Common myeloid progenitor, CD34-positive (primary cell): Measurements from ENCODE around the gene ZMYND8.
"Not testable (repeated sequence)": the region's sequence is repeated elsewhere in the genome, so short reads cannot be mapped to it uniquely, and the experiment has no call there.

Experiments used
- CTCF ChIA-PET: fragments of 350-600 bp; sonication (Branson Sonifier 250); formaldehyde crosslinking; loops from one replicate; lab custom pipeline; 2021; ENCODE audit warnings: antibody characterized with exemption; lab: Charles Lee
- POLR2A ChIA-PET: fragments of 350-600 bp; sonication (Branson Sonifier 250); formaldehyde crosslinking; loops from one replicate; lab custom pipeline; 2021; ENCODE audit warnings: antibody characterized with exemption; lab: Charles Lee
- DNase-seq, 3 donors: peaks; one replicate each; pipeline versions ENCODE4 v3.0.0 to v3.0.0-alpha.2; 2013
- H3K27ac ChIP-seq, 2 experiments: 1 replicate in 1 of 2; 2 replicates in 1 of 2; pipeline ENCODE4 v1.7.0; 2013; ENCODE audit warnings: inconsistent platforms in 2 of 2, low read length in 2 of 2, mild to moderate bottlenecking in 2 of 2, low read depth in 1 of 2, moderate library complexity in 1 of 2; ENCODE audit not compliant: severe bottlenecking in 2 of 2, insufficient read depth in 1 of 2, poor library complexity in 1 of 2
- H3K27me3 ChIP-seq, 5 experiments: replicated peaks in 2 of 5; 1 replicate in 3 of 5; 2 replicates in 2 of 5; pipeline versions ENCODE4 v1.6.1 to v1.7.0; 2013; ENCODE audit warnings: low read length in 4 of 5, mild to moderate bottlenecking in 2 of 5, moderate library complexity in 2 of 5, inconsistent platforms in 1 of 5; ENCODE audit not compliant: insufficient read depth in 5 of 5, control insufficient read depth in 4 of 5
- H3K36me3 ChIP-seq, 4 experiments: 1 replicate in 2 of 4; 2 replicates in 2 of 4; pipeline versions ENCODE4 v1.6.1 to v1.7.0; 2013; ENCODE audit warnings: low read length in 3 of 4, control low read depth in 1 of 4, mild to moderate bottlenecking in 1 of 4; ENCODE audit not compliant: control insufficient read depth in 4 of 4, insufficient read depth in 4 of 4
- H3K4me1 ChIP-seq, 4 experiments: 1 replicate in 3 of 4; 2 replicates in 1 of 4; pipeline versions ENCODE4 v1.6.1 to v1.7.1; 2013; ENCODE audit warnings: low read length in 3 of 4, mild to moderate bottlenecking in 3 of 4, control low read depth in 1 of 4, inconsistent platforms in 1 of 4, moderate library complexity in 1 of 4; ENCODE audit not compliant: control insufficient read depth in 4 of 4, insufficient read depth in 4 of 4; ENCODE audit errors: control extremely low read depth in 1 of 4
- H3K4me3 ChIP-seq, 7 experiments: 1 replicate in 4 of 7; 2 replicates in 3 of 7; pipeline versions ENCODE4 v1.5.1 to v1.7.0; 2013; ENCODE audit warnings: mild to moderate bottlenecking in 7 of 7, low read length in 6 of 7, moderate library complexity in 6 of 7, inconsistent platforms in 2 of 7, low read depth in 2 of 7, control low read depth in 1 of 7; ENCODE audit not compliant: insufficient read depth in 4 of 7, control insufficient read depth in 1 of 7; ENCODE audit errors: extremely low read depth in 1 of 7
- H3K9me3 ChIP-seq, 5 experiments: 1 replicate in 4 of 5; 2 replicates in 1 of 5; pipeline versions ENCODE4 v1.6.1 to v1.7.1; 2013; ENCODE audit warnings: low read length in 4 of 5, mild to moderate bottlenecking in 2 of 5, inconsistent platforms in 1 of 5, low read depth in 1 of 5, moderate library complexity in 1 of 5; ENCODE audit not compliant: control insufficient read depth in 4 of 5, insufficient read depth in 2 of 5; ENCODE audit errors: control extremely low read depth in 1 of 5
- WGBS: methylation state at CpG from one replicate; pipeline ENCODE4 v1.1.5; 2013; ENCODE audit not compliant: insufficient coverage; 5-methylcytosine and 5-hydroxymethylcytosine counted together

ZMYND8 gene

GRCh38 chr20:47245166-47245565 lies 111.3 kb downstream of the ZMYND8 start:
- CTCF ChIA-PET = interaction anchor here (1.4 kb wide), 1 partner anchor 13 kb away, joined by 3 read pairs; no protein-coding TSS in a partner anchor
- H3K4me3 ChIP-seq, H3K27ac ChIP-seq, DNase-seq, H3K27me3 ChIP-seq, POLR2A ChIA-PET, H3K4me1 ChIP-seq, H3K9me3 ChIP-seq: not testable (repeated sequence)
- WGBS = 100% methylated on average over 9 of the region's 11 CpGs
- peaks cover 32 to 86% (median 66%) of the 10 kb centered on the region in 4 experiments for H3K36me3 ChIP-seq

GRCh38 chr20:47244451-47244850 lies 112.0 kb downstream of the ZMYND8 start:
- DNase-seq = no peak
- Histone ChIP-seq H3K9me3 (no peaks in the 10 kb centered on the region), H3K36me3 (peaks cover 32 to 83% (median 63%) of the 10 kb centered on the region in 4 experiments), H3K4me3 (no peak overlapping the region), H3K27ac (no peak overlapping the region), H3K4me1 (no peaks in the 10 kb centered on the region), H3K27me3 (no peaks in the 10 kb centered on the region)
- WGBS = 92% methylated on average over 2 of the region's 3 CpGs
- ChIA-PET POLR2A (no interaction called here), CTCF (interaction anchor here (1.4 kb wide), 1 partner anchor 14 kb away, joined by 3 read pairs; no protein-coding TSS in a partner anchor)

- Histone ChIP-seq H3K4me1 (no peaks in the 10 kb centered on the region), H3K27me3 (no peaks in the 10 kb centered on the region), H3K36me3 (peaks cover 31 to 83% (median 61%) of the 10 kb centered on the region in 4 experiments), H3K9me3 (no peaks in the 10 kb centered on the region), H3K4me3 (no peak overlapping the region), H3K27ac (no peak overlapping the region)
- WGBS = 90% methylated on average over 2 of the region's 3 CpGs
- POLR2A ChIA-PET = no interaction called here
- CTCF ChIA-PET = interaction anchor here (1.4 to 1.5 kb wide), 2 partner anchors 15 to 140 kb away, joined by 3 read pairs; no protein-coding TSS in a partner anchor
- DNase-seq = no peak
Measured at GRCh38 chr20:47243532-47244305, 112.8 kb downstream of the ZMYND8 start.

- WGBS = 100% methylated on average over 1 of the region's 4 CpGs
- Histone ChIP-seq H3K27me3 (no peaks in the 10 kb centered on the region), H3K9me3 (no peaks in the 10 kb centered on the region), H3K36me3 (peaks cover 29 to 82% (median 57%) of the 10 kb centered on the region in 4 experiments), H3K4me1 (no peaks in the 10 kb centered on the region), H3K27ac (no peak overlapping the region), H3K4me3 (no peak overlapping the region)
- CTCF ChIA-PET = interaction anchor here (0.8 to 1.5 kb wide), 4 partner anchors 22 to 421 kb away, joined by 3 read pairs; no protein-coding TSS in a partner anchor
- no peak for DNase-seq
- POLR2A ChIA-PET = no interaction called here
Measured at GRCh38 chr20:47243003-47243402, 113.5 kb downstream of the ZMYND8 start.

GRCh38 chr20:47241345-47241781 lies 115.1 kb downstream of the ZMYND8 start:
- no peaks in the 10 kb centered on the region for H3K27me3 ChIP-seq
- no peak for DNase-seq
- H3K9me3 ChIP-seq = no peaks in the 10 kb centered on the region
- H3K4me1 ChIP-seq = no peaks in the 10 kb centered on the region
- H3K4me3 ChIP-seq = no peak overlapping the region
- H3K27ac ChIP-seq = no peak overlapping the region
- ChIA-PET CTCF (interaction anchor here (1.1 to 1.5 kb wide), 3 partner anchors 12 to 423 kb away, joined by 3 to 4 read pairs (median 3); no protein-coding TSS in a partner anchor), POLR2A (interaction anchor here (1.1 kb wide), 1 partner anchor 14 kb away, joined by 3 read pairs; no protein-coding TSS in a partner anchor)
- 97% methylated on average over 8 of the region's 8 CpGs for WGBS
- H3K36me3 ChIP-seq = peaks cover 34 to 82% (median 56%) of the 10 kb centered on the region in 4 experiments

- not testable (repeated sequence) for H3K4me3 ChIP-seq, H3K4me1 ChIP-seq, H3K27me3 ChIP-seq, DNase-seq, H3K27ac ChIP-seq, H3K9me3 ChIP-seq
- POLR2A ChIA-PET = interaction anchor here (1.1 kb wide), 1 partner anchor 15 kb away, joined by 3 read pairs; no protein-coding TSS in a partner anchor
- over 99% methylated on average over 18 of the region's 20 CpGs for WGBS
- peaks cover 40 to 82% (median 57%) of the 10 kb centered on the region in 4 experiments for H3K36me3 ChIP-seq
- CTCF ChIA-PET = interaction anchor here (1.1 to 1.3 kb wide), 2 partner anchors 11 to 144 kb away, joined by 3 to 4 read pairs; no protein-coding TSS in a partner anchor
Measured at GRCh38 chr20:47240096-47240495, 116.4 kb downstream of the ZMYND8 start.

- ChIA-PET POLR2A (no interaction called here), CTCF (no interaction called here)
- H3K9me3 ChIP-seq = no peaks in the 10 kb centered on the region
- DNase-seq = no peak
- H3K27me3 ChIP-seq = no peaks in the 10 kb centered on the region
- no peaks in the 10 kb centered on the region for H3K4me1 ChIP-seq
- 95% methylated on average over 3 of the region's 6 CpGs for WGBS
- no peak overlapping the region for H3K27ac ChIP-seq
- no peak overlapping the region for H3K4me3 ChIP-seq
- peaks cover 38 to 82% (median 58%) of the 10 kb centered on the region in 4 experiments for H3K36me3 ChIP-seq
Measured at GRCh38 chr20:47239719-47240067, 116.8 kb downstream of the ZMYND8 start.
